Endothelial cell of umbilical vein (primary cell): ENCODE measurements around the gene DDX4. TPM values are rescaled to one million over a fixed set of nuclear protein-coding genes. Genes with fewer than 3 reads are reported as not detected.

Experiments
- BruUV-seq: library from RNA; stranded (reverse); fragments of 400-500 nt; replicated peaks from 2 replicates; lab custom pipeline; 2021; lab: Mats Ljungman, UMichigan
- CTCF ChIA-PET: fragments of 300-600, 350-600 bp; sonication (Branson Sonifier 250); formaldehyde crosslinking; loops from one replicate; lab custom pipeline; 2021; ENCODE audit warnings: antibody characterized with exemption, inconsistent platforms; lab: Charles Lee
- POLR2A ChIA-PET: fragments of 300-600, 350-600 bp; sonication (Branson Sonifier 250); formaldehyde crosslinking; loops from one replicate; lab custom pipeline; 2021; ENCODE audit warnings: antibody characterized with exemption, inconsistent platforms; lab: Charles Lee
- DNase-seq: peaks from one replicate; pipeline ENCODE4 v3.0.0-alpha.2; 2011; ENCODE audit warnings: low read depth, low spot score
- FAIRE-seq: peaks from 2 replicates; lab custom pipeline; 2011; peaks lifted over from hg19 to GRCh38; lab: Jason Lieb, UNC
- H2AFZ ChIP-seq: 2 replicates; pipeline ENCODE4 v1.6.0; 2012; ENCODE audit warnings: low read depth, low read length, control low read depth, inconsistent platforms
- H3K27ac ChIP-seq: 2 replicates; pipeline ENCODE4 v1.5.1; 2011; ENCODE audit warnings: low read depth, mild to moderate bottlenecking, control low read depth, low read length, moderate library complexity; ENCODE audit not compliant: insufficient read depth
- H3K27me3 ChIP-seq, 2 experiments: 2 replicates each; pipeline versions ENCODE4 v1.6.0 to v1.6.1; 2011; ENCODE audit warnings: low read length in 2 of 2, mixed read lengths in 1 of 2; ENCODE audit not compliant: control insufficient read depth in 2 of 2, insufficient read depth in 2 of 2
- H3K36me3 ChIP-seq, 2 experiments: 2 replicates in 1 of 2; 3 replicates in 1 of 2; pipeline ENCODE4 v1.5.1; 2011; ENCODE audit warnings: low read length in 2 of 2, mild to moderate bottlenecking in 1 of 2, moderate library complexity in 1 of 2; ENCODE audit not compliant: control insufficient read depth in 2 of 2, insufficient read depth in 2 of 2; ENCODE audit errors: extremely low read depth in 1 of 2
- H3K4me1 ChIP-seq: 3 replicates; pipeline ENCODE4 v1.5.1; 2011; ENCODE audit warnings: mild to moderate bottlenecking, low read length; ENCODE audit not compliant: control insufficient read depth, insufficient read depth; ENCODE audit errors: extremely low read depth
- H3K4me2 ChIP-seq: 2 replicates; pipeline ENCODE4 v1.6.1; 2011; ENCODE audit warnings: low read length, control low read depth, mixed read lengths; ENCODE audit not compliant: insufficient read depth
- H3K4me3 ChIP-seq, 3 experiments: fragments of 200-600 bp in 1 of 3; sonication (generic), shearing (Covaris generic) in 1 of 3; replicated peaks in 1 of 3; 2 replicates each; pipeline ENCODE4 v1.5.1; 2011 to 2016; ENCODE audit warnings: control low read depth in 3 of 3, low read length in 3 of 3, mild to moderate bottlenecking in 2 of 3, inconsistent platforms in 1 of 3, low read depth in 1 of 3, moderate library complexity in 1 of 3; ENCODE audit not compliant: insufficient read depth in 1 of 3
- H3K79me2 ChIP-seq: 2 replicates; pipeline ENCODE4 v1.6.0; 2012; ENCODE audit warnings: low read length, inconsistent platforms; ENCODE audit not compliant: control insufficient read depth, insufficient read depth
- H3K9ac ChIP-seq: replicated peaks from 2 replicates; pipeline ENCODE3; 2011; ENCODE audit warnings: low read length, control low read depth; ENCODE audit not compliant: insufficient read depth; ENCODE audit errors: extremely low read depth
- H3K9me1 ChIP-seq: replicated peaks from 3 replicates; pipeline ENCODE4 v1.6.0; 2011; ENCODE audit warnings: mild to moderate bottlenecking, low read length; ENCODE audit not compliant: control insufficient read depth, insufficient read depth; ENCODE audit errors: extremely low read depth
- H3K9me3 ChIP-seq: replicated peaks from 2 replicates; pipeline ENCODE4 v1.5.1; 2012; ENCODE audit warnings: low read length, inconsistent platforms; ENCODE audit not compliant: control insufficient read depth, insufficient read depth
- H4K20me1 ChIP-seq: replicated peaks from 2 replicates; pipeline ENCODE3; 2011; ENCODE audit warnings: mild to moderate bottlenecking, low read length; ENCODE audit not compliant: control insufficient read depth, insufficient read depth; ENCODE audit errors: extremely low read depth
- EZH2 ChIP-seq: IDR thresholded peaks from 2 replicates; pipeline ENCODE4 v1.6.1; 2012; ENCODE audit warnings: borderline replicate concordance, low read depth, mild to moderate bottlenecking, moderate library complexity, low read length, inconsistent platforms; ENCODE audit not compliant: severe bottlenecking
- FOS ChIP-seq: IDR thresholded peaks from 2 replicates; pipeline ENCODE4 v1.6.1; 2011; ENCODE audit warnings: mild to moderate bottlenecking, low read length, moderate library complexity, borderline replicate concordance; ENCODE audit not compliant: insufficient read depth
- GATA2 ChIP-seq: IDR thresholded peaks from 2 replicates; pipeline ENCODE4 v1.7.0; 2011; ENCODE audit warnings: low read depth, mild to moderate bottlenecking, moderate library complexity, mixed read lengths, low read length; ENCODE audit not compliant: insufficient read length, insufficient read depth
- JUN ChIP-seq: IDR thresholded peaks from 2 replicates; pipeline ENCODE4 v1.6.1; 2011; ENCODE audit warnings: borderline replicate concordance, low read depth; ENCODE audit not compliant: insufficient read length, insufficient read depth
- MYC ChIP-seq: IDR thresholded peaks from one replicate; pipeline ENCODE4 v1.6.1; 2011; ENCODE audit warnings: mild to moderate bottlenecking, low read depth, low read length
- POLR2A ChIP-seq: IDR thresholded peaks from 2 replicates; pipeline ENCODE4 v1.6.1; 2012; ENCODE audit warnings: low read depth, mild to moderate bottlenecking, control low read depth, low read length
- POLR2AphosphoS5 ChIP-seq: IDR thresholded peaks from 2 replicates; pipeline ENCODE4 v1.6.1; 2012; ENCODE audit warnings: low read depth, mild to moderate bottlenecking, control low read depth, low read length, moderate library complexity; ENCODE audit not compliant: insufficient read depth
- dilution Hi-C: fragments of 300-500 bp; cut with MboI; formaldehyde crosslinking; loops from one replicate; pipeline ENCODE4 v1.15.0; 2019; ENCODE audit warnings: low sequenced_read_pairs; ENCODE audit not compliant: extremely low pct_ligation_motif_present
- intact Hi-C: fragments of 100-400 bp; cut with micrococcal nuclease; formaldehyde crosslinking; loops from one replicate; pipeline ENCODE4 v1.10.0; 2022
- polyA plus RNA-seq, 4 experiments: library from polyadenylated mRNA; depleted of rRNA in 3 of 4; stranded (reverse) in 3 of 4; unstranded in 1 of 4; fragments of >200 nt; gene quantifications; 2 replicates each; pipeline versions ENCODE4 v1.2.1 to v1.2.3, GENCODE V29; 2011 to 2012; ENCODE audit warnings: missing spikeins in 1 of 4
- total RNA-seq: library from RNA; stranded (reverse); gene quantifications from 2 replicates; pipeline ENCODE4 v1.2.3, GENCODE V29; 2021
- TF ChIP-seq, protein P1 (sequence below), 2 donors: IDR thresholded peaks; 1 replicate in 1 of 2; 2 replicates in 1 of 2; pipeline ENCODE4 v1.5.1; 2011; ENCODE audit warnings: low read length in 2 of 2, mild to moderate bottlenecking in 2 of 2, moderate library complexity in 2 of 2, control low read depth in 1 of 2, inconsistent platforms in 1 of 2, low read depth in 1 of 2; ENCODE audit not compliant: insufficient read depth in 1 of 2; ENCODE audit errors: extremely low read depth in 1 of 2
- TF ChIP-seq, protein P2 (sequence below): IDR thresholded peaks from 2 replicates; pipeline ENCODE4 v1.6.1; 2011; ENCODE audit not compliant: insufficient read depth, insufficient read length

DDX4 gene
- total and polyA plus RNA-seq, 2 donors (not counting 3 experiments of a cell fraction or from before 2014, with no cell fraction given): not detected

DNA sequence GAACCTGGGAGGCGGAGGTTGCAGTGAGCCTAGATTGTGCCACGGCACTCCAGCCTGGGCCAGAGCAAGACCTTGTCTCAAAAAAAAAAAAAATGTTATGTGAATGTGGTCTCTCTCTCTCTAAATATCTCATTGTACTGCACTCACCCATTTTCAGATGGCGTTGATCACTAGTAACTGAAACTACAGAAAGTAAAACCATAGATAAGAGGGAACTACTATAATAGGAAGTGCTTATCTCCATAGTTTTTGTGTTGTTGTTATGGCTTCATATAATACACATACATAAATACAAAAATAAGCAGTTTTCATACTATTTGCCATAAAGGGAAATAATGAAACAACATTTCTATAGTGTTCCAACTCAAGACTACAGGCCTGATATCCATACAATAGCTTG lies 122.4 kb downstream of the DDX4 start:
- Histone ChIP-seq H3K4me3 (no peak overlapping the region), H3K27me3 (no peaks in the 10 kb centered on the region), H3K9me3 (no peaks in the 10 kb centered on the region), H3K27ac (no peak overlapping the region), H3K36me3 (no peaks in the 10 kb centered on the region), H3K79me2 (no peaks in the 10 kb centered on the region), H3K4me1 (peaks cover 13% of the 10 kb centered on the region), H4K20me1 (no peaks in the 10 kb centered on the region), H3K9ac (no peak overlapping the region), H3K9me1 (no peaks in the 10 kb centered on the region), H2AFZ (no peak overlapping the region), H3K4me2 (no peak overlapping the region)
- dilution Hi-C loops (no loop called here), intact Hi-C loops (no loop called here)
- no TSS peak for BruUV-seq
- ChIA-PET POLR2A (no interaction called here), CTCF (no interaction called here)
- no peak for FAIRE-seq
- DNase-seq: no peak
- TF ChIP-seq, protein P1, sequence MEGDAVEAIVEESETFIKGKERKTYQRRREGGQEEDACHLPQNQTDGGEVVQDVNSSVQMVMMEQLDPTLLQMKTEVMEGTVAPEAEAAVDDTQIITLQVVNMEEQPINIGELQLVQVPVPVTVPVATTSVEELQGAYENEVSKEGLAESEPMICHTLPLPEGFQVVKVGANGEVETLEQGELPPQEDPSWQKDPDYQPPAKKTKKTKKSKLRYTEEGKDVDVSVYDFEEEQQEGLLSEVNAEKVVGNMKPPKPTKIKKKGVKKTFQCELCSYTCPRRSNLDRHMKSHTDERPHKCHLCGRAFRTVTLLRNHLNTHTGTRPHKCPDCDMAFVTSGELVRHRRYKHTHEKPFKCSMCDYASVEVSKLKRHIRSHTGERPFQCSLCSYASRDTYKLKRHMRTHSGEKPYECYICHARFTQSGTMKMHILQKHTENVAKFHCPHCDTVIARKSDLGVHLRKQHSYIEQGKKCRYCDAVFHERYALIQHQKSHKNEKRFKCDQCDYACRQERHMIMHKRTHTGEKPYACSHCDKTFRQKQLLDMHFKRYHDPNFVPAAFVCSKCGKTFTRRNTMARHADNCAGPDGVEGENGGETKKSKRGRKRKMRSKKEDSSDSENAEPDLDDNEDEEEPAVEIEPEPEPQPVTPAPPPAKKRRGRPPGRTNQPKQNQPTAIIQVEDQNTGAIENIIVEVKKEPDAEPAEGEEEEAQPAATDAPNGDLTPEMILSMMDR (IDR thresholded peaks at IDR 0.05; ENCODE audit: extremely low read depth in 1 of 2, insufficient read depth in 1 of 2, low read depth in 1 of 2, low read length in 2 of 2): no peak
- TF ChIP-seq, protein P2, sequence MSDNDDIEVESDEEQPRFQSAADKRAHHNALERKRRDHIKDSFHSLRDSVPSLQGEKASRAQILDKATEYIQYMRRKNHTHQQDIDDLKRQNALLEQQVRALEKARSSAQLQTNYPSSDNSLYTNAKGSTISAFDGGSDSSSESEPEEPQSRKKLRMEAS: no peak
- no peak for TF ChIP-seq JUN
- no peak for TF ChIP-seq MYC
- TF ChIP-seq FOS: no peak
- no peak for TF ChIP-seq GATA2
- TF ChIP-seq EZH2: no peak
- TF ChIP-seq POLR2A: no peak
- TF ChIP-seq POLR2AphosphoS5: no peak
